ENCODE measurements around the gene SPECC1.
"Not testable (repeated sequence)": the region's sequence is repeated elsewhere in the genome, so short reads cannot be mapped to it uniquely, and the experiment has no call there.

SPECC1 gene

DNA sequence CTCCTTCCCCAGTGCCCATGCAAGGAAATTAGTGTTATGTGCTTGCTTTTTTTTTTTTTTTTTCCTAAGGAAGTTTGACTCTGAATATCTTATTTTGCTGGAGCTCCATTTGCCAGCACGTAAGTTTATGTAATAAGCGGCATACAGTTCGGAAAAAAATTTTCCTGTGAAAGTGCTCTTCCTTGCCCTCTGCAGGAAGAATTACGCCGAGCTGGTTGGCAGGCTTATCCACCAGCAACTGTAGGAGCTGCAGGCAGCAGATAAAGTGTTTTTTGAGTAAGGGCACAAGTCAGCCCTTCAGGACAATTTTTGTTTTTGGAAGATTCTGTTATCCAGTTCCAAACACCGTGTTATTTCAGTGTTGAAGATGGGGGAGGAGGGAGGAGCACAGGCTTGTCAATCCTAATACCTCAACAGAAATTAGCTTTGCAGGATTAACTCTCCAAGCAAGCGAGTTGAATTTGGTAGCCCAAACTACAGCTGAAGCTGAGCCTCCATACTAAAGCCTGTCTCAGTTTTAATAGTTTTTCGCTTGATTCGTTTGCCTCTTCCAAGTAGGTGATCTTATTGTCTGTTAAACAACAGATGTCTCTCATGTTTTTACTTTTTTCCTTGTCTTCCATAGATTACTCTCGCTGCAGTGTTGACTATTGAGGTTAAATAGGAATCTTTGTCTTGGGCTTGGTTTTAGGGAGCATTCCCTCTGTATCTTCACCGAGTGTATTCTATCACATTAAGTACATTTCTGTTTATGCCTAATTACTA is 1.1 kb downstream of the SPECC1 start:
- peak; percentile 21 for DNase-seq

DNA sequence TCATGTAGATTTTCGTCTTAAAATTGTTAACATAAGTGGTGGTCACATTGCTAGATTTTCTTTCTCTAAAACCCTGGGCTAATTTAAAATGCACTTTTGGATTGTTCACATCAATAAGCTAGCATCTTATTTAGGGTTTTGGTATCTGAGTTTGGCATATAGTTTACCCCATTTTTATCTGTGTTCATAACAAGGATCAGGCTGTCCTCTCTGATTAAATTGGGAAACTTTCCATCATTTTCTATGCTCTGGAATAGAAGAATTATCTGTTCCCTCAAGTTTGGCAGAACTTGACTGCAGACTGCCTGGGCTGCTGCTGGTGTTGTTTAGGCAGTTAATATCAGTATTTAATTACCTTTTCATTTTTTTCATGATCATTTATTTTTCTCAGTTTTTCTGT is 1.8 kb downstream of the SPECC1 start:
- no peak for DNase-seq

DNA sequence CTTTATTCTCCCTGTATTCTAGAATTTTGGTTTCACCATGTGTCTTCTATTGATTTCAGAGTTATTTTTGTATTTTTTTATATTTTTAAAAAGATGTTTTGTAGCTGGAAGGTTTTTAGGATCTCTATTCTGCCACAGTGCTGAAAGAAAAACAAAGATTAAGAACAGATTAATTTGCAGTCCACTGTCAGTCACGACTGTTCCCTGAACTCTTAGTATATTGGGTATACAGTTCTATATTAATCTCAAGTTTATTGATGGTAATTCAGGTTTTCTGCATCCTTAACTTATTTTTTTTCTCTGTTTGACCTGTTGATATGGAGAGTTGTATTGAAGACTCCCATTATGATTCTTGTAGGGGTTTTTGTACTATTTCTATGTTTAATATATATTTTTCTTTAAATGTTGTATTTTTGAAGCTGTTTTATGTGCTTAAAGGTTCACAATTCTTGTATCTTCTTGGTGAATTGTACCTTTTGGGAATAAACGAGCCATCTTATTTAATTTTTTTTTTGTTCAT is 2.9 kb downstream of the SPECC1 start:
- DNase-seq, result no peak

DNA sequence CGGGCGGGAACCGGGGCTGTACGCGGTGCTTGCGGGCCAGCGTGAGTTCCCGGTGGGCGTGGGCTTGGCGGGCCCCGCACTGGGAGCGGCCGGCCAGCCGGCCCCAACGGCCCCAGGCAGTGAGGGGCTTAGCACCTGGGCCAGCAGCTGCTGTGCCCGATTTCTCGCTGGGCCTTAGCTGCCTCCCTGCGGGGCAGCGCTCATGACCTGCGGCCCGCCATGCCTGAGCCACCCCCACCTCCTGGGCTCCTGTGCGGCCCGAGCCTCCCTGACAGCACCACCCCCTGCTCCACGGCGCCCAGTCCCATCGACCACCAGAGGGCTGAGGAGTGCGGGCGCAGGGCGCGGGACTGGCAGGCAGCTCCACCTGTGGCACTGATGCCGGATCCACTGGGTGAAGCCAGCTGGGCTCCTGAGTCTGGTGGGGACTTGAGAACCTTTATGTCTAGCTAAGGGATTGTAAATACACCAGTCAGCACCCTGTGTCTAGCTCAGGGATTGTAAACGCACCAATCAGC is 7.4 kb downstream of the SPECC1 start:
- DNase-seq, result not testable (repeated sequence)

DNA sequence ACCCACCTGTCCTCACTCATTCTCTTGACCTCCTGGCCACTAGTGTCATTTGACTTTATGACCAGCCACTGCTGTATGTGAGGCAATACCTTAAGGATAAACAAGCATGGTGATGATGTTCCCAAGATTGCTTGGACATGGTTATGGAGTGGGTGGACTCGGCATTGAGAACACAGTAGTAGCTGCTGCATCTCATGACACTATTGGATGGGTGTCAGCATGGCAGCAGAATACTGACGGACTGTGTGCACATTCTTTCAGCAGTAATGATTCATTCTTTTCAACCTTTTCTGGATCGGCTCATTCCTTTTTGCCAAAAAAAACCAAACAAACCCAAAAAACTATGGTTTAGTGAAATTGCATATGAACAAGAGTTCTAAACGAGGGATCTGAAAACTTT is 13.5 kb downstream of the SPECC1 start:
- no peak for DNase-seq

DNA sequence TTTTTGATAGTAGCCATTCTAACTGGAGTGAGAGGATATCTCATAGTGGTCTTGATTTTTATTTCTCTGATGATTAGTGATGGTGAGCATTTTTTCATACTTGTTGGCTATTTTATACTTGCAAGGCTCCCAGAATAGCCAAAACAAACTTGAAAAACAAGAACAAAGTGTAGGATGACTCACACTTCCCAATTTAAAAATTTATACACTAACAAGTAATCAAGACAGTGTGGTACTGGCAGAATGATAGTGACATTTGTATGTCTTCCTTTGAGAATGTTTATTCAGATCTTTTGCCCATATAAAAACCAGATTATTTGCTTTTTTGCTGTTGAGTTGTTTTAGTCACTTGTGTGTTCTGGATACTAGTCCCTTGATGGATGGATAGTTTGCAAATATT is 17.8 kb downstream of the SPECC1 start:
- no peak for DNase-seq

DNA sequence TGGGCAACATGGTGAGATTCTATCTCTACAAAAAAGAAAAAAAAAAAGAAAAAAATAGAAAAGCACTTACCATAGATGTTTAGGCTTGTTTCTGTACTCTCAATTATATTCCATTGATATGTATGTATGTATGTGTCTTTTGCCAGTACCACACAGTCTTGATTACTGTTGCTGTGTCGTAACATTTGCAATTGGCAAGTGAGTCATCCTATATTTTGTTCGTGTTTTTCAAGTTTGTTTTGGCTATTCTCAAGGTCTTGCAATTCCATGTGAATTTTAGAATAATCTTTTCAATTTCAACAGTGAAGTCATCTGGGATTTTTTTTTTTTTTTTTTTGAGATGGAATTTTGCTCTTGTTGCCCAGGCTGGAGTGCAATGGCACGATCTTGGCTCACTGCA is 19.3 kb downstream of the SPECC1 start:
- DNase-seq, result no peak

DNA sequence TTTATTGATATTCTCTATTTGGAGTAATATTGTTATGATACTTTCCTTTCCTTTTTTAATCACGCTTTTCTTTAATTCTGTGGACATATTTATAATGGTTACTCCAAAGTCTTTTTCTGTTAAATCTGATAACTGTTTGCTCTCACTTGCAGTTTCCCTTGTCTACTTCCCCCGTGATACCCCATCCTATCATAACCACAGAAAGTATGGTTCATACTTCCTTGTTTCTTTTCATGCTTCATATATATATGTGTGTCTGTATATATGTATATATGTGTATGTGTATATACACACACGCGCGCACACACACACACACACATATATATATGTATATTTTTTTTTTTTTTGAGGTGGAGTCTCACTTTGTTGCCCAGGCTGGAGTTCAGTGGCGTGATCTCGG is 23.5 kb downstream of the SPECC1 start:
- DNase-seq, result no peak

DNA sequence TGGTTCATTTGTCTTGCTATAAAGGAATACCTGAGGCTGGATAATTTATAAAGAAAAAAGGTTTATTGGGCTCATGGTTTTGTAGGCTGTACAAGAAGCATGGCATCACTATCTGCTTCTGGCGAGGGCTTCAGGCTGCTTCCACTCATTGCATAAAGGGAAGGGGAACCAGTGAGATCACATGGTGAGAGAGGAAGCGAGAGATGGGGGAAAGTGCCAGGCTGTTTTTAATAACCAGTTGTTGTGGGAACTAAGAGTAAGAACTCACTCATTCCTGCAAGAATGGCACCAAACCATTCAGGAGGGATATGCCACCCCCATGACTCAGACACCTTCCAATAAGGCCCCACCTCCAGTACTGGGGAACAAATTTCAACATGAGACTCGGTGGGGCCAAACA is 24.3 kb downstream of the SPECC1 start:
- no peak for DNase-seq

DNA sequence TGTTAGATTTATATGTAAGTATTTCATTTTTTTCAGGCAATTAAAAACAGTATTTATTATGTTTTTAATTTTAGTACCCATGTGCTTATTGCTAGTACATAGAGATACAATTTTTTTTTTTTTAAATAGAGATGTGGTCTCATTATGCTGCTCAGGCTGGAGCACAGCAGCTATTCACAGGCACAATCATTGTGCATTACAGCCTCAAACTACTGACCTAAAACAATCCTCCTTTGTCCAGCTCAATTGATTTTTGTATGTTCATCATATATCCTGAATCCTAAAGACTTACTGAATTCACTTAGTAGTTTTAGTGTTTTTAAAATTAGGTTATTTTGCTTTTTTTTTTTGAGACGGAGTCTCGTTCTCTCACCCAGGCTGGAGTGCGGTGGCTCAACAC is 26.3 kb downstream of the SPECC1 start:
- no peak for DNase-seq

DNA sequence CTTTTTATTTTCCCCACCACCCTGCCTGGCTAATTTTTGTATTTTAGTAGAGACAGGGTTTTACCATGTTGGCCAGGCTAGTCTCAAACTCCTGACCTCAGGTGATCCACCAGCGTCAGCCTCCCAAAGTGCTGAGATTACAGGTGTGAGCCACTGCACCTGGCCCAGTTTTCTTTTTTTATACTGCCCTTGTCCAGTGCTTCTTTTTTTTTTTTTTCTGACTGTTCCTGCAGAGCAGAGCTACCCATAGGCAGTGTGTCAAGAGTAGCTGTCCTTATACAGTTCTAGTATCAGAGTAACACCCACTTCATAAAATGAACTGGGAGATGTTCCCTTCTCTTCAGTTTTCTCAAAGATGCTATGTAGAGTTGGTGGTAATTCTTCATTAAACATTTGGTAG is 28.1 kb downstream of the SPECC1 start:
- DNase-seq, result not testable (repeated sequence)

DNA sequence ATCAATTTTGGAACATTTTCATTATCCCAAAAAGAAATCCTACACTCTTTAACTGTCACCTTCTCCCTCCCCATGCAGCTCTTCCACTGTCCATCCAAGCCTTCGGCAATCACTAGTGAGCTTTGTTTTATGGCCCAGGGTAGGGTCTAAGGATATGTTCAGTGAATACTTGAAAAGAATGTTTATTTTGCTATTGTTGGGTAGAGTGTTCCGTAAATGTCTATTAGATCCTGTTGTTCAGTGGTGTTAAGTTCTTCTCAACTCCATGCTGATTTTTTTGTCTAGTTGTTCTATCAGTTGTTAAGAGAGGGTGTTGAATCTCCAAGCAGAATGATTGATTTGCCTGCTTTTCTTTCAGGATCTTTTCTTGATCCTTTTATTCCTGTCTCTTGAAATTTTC is 29.9 kb downstream of the SPECC1 start:
- no peak for DNase-seq

DNA sequence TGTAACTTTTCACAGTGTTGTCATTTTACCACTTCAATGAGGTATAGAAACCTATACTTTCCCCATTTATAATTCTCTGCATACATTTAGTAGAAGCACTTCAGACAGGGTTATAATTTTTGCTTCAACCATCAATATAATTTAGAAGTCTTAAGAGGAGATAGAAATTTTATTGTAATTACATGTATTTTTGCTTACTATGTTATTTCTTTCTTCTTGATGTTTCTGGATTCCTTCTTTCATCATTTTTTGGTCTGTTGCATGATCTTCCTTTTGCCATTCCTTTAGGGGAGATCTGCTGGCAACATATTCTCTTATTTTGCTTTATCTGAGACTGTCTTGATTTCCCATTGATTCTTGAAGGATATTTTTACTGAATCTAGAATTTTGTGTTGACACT is 31.1 kb downstream of the SPECC1 start:
- DNase-seq, result no peak

DNA sequence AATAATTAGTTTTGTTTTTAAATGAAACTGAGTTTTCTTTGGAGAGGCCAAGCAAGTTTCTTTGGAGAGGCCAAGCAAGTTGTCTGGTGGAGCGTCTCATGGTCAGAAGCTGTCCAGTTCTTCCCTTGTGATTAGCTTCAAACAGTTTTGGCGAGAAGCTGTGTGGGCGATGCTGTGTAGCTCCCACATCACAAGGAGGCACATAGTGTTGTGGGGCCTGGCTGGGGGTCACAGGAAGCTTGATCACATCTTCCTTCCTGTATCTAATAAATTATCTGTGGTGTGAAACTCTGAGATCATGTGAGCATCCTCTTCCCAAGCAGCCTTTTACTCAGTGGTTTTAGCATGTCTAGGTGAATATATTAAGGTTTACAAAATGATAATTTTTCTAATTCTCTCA is 33.9 kb downstream of the SPECC1 start:
- DNase-seq, result no peak

DNA sequence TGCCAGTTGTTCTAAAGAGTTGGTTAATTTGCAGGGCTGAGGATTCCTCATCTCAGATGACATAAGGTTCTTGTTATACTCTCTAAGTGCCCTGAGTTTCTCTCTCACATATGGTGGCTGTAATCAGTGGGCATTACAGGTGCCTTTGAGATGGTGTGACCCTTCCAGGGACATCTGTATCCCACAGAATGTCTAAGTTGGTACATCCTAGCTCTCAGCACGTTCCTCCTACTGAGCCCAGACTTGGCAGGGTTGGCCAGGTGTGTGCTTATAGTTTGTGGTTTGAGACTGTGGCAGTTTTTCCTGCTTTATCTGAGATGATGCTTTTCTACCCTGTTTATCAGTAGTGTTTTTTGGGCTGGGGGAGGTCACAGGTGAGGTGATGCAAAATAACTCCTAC is 36.3 kb downstream of the SPECC1 start:
- DNase-seq, result no peak

DNA sequence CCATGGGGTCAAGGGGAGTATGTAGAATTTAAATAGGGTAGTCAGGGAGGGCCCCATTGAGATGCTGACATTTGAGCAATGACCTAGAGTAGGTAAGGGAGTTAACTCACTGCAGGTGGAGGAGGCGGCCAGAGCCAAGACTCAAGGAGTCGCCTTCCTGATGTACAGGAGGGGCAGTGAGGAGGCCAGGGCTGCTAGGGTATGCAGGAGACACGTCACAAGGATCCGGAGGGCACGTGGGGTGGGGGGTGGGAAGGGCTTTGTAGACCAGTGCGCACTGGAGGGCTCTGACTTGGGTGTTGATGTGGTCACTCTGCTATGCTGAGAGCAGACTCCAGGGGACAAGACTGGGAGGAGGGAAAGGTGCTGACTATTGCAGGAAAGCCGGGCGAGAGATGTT is 37.5 kb downstream of the SPECC1 start:
- DNase-seq, result no peak

DNA sequence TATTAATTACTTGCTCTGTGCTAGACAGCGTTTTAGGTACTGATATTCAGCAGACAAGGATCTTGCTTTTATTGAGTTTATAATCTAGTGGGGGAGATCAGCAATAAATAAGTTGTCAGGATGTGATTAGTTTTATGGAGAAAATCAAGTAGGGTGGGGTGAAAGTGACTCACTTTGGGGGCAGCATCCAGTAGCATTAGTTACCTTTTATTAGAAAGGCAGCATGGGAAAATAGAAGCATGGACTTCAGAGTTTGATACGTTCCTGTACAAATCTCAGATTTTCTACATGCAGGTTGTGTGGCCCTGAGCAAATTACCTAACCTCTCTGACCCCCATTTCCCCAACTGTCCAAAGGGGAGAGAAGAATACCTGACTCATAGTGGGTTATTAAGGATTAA is 42.5 kb downstream of the SPECC1 start:
- no peak for DNase-seq

DNA sequence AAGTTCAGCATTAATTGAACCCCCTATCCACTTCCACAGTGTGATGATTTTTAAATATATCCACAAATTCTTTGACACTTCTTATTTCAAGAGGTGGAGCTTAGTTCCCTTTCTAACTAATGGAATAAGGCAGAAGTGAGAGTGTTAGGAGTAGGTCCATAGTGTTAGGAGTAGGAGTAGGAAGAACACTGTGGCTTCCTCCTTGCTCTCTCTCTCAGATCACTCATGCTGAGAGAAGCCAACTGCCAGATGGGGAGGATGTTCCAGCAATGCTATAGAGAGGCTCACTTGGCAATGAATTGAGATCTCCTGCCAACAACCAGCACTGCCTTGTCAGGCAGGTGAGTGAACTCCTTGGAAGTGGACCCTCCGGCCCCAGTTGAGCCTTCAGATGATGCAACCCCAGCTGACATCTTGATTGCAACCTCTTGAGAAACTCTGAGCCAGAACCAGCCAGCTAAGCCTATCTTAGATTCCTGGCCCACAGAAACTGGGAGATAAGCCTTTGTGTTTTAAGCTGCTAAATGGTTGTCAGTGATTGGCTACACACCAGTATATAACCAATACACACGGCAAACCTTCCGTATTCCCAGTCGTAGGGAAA is 44.3 kb downstream of the SPECC1 start:
- no peak for DNase-seq

DNA sequence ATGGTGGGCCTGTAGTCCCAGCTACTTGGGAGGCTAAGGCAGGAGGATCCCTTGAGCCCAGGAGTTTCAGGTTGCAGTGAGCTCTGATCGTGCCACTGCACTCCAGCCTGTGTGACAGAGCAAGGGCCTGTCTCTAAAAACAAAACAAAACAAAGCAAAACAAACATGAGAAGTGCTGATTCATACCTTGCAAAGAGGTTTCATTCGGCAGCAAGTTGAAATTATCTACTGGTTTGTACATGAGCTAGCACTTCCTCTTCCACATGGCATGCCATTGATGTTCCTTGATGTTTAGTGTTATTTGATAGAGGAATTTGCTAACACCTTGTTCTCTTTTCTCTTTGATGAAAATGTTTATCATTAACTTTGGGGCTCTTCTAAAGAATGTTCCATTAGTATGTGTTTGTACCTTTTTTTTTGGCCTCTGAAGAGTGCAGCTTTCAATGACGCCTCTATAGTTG is 50.6 kb downstream of the SPECC1 start:
- peak; percentile 17 for DNase-seq

DNA sequence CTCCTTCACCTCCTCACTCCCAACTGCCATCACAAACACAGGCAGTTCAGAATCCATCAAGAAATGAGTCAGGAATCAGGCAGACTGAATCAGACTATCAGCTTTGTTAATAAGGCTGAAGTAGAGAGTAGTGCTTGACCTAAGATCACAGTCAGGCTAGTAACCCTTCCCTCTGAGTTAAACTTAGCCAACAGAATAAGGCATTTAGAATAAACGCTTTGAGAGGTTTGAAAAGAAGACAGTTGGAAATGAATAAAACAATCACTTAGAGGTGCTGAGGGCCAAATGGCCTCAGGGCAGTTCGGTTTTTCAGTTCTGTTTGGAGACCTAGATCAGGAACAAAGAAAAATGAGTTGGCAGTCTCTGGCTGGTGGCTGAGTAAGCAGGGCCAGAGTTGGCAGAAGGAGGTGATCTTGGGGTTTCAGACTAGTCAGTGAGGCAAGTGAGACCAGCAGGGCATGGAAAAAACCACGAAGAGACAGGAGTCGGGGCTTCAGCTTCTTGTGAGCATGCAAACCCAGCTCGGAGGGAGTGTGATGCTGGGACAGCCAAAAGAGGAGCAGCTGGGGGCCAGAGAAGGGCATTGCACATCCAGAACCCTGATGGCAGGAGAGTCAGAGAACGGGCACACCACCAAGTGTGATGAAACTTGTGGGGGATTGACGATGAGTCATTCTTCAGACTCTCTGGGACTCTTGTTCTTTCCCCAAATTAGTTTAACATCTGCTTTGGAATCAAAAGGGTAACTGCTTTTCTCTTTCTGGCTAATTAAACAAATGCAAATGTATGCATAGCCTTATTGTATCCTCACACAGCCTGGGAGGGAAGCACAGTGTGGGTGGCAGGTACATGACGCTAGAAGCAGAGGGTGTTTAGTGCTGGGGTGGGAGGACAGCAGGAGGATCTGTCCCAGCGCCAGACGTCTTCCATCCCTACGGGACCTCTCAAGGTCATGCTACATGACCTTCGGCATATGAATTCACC is 54.8 kb downstream of the SPECC1 start:
- DNase-seq, result no peak

DNA sequence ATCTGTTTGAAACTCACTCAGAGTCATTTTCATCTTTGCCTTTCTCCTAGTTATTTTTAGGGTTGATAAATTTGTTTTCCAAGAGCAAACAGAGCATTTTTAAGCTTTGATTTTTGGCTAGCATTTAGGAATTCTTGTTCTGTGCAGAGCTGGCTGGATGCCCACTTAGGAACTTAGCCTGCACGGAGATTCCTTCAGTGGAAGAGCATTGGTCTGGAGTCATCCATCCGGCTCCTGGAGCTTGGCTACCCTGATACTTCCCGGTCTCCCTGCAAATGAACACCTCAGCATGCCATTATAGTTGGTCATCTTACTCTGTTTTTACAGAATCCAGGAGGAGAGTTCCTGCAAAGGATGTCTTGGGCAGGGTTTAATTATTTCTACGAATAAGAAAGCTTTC is 57.1 kb downstream of the SPECC1 start:
- no peak for DNase-seq

DNA sequence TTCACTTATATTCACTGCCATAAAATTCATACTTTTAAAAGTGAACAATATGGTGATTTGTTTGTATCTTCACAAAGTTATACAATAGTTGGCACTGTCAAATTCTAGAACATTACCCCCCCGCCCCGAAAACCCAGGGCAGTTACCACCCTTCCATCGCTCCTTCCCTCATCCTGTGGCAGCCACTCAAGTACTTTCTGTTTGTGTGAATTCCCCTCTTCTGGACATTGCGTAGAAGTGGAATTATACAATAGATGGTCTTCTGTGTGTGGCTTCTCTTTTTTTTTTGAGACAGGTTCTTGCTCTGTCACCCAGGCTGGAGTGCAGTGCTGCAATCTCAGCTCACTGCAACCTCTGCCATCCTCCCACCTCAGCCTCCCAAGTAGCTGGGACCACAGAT is 58.6 kb downstream of the SPECC1 start:
- no peak for DNase-seq

DNA sequence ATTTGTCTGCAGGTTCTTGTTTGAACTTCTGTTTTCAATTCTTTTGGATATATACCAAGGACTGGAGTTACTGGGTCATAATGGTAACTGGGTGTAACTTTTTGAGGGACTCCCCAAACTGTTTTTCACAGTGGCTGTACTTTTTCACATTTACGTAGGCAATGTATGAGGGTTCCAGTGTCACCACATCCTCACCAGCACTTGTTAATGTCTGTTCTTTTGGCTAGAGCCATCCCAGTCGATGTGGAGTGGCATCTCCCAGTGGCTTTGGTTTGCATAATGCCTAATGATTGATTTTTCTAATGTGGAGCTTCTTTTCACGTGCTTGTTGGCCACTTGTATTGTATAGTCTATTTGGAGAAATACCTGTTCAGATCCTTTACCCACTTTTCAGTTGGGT is 59.3 kb downstream of the SPECC1 start:
- no peak for DNase-seq

Measured in NCI-H2029 treated with DMSO at 0.1 percent for 48 hours (cell line).